ENCODE data around the gene RNF169. TPM values are rescaled to one million over a fixed set of nuclear protein-coding genes. Genes with fewer than 3 reads are reported as not detected.

The RNF169 gene
- total RNA-seq, 1 experiment from 2014 or later = 18.0 TPM

DNA sequence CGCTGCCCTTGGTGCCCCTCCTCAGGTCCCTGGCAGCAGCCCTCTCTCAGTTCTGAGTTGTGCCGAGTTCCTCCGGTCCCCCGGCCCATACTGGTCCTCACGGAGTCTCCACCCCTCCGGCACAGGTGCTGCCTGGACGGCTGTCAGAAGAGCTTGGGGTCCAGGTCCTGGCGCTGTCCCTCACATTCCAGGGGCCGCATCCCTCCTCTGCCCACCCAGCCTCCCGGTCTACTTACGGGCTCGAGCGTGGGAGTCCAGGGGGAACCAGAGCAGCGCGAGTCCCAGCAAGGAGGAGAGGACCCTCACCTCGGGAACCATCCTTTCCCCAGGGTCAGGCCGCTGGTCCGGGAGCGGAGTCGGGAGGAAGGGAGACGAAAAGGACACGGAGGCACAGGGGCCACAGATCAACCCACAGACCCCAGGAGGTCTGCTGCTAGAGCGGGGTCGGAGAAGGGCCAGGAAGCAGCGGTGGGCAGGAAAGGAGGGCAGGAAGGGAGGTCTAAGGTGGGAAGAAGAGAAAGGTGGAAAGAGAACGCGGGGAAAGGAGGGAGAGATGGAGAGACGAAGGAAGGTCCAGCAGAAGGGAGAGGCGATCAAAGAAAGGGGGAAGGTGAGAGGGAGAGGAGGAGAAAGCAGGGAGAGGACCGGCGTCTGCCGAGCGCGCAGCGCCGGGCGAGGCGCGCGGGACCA is 17.9 kb upstream of the RNF169 start:
- no peak overlapping the region for H3K27ac Mint-ChIP-seq (ENCODE audit: low read depth, unreplicated experiment)
- ChIA-PET POLR2A (no interaction called here), CTCF (no interaction called here)
- peaks cover 5% of the 10 kb centered on the region for H3K36me3 Mint-ChIP-seq (ENCODE audit: insufficient read depth, unreplicated experiment)
- no peak for DNase-seq (ENCODE audit: unreplicated experiment)
- peak overlapping the region; percentile 45 for H3K4me3 Mint-ChIP-seq (ENCODE audit: unreplicated experiment)
- no peaks in the 10 kb centered on the region for H3K9me3 Mint-ChIP-seq (ENCODE audit: unreplicated experiment)
- BruUV-seq (replicated peaks) = no TSS peak
- intact Hi-C loops (cut with micrococcal nuclease) = no loop called here
- H3K4me1 Mint-ChIP-seq (ENCODE audit: insufficient read depth, unreplicated experiment) = peaks cover 6% of the 10 kb centered on the region
- TF ChIP-seq, protein P1, sequence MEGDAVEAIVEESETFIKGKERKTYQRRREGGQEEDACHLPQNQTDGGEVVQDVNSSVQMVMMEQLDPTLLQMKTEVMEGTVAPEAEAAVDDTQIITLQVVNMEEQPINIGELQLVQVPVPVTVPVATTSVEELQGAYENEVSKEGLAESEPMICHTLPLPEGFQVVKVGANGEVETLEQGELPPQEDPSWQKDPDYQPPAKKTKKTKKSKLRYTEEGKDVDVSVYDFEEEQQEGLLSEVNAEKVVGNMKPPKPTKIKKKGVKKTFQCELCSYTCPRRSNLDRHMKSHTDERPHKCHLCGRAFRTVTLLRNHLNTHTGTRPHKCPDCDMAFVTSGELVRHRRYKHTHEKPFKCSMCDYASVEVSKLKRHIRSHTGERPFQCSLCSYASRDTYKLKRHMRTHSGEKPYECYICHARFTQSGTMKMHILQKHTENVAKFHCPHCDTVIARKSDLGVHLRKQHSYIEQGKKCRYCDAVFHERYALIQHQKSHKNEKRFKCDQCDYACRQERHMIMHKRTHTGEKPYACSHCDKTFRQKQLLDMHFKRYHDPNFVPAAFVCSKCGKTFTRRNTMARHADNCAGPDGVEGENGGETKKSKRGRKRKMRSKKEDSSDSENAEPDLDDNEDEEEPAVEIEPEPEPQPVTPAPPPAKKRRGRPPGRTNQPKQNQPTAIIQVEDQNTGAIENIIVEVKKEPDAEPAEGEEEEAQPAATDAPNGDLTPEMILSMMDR (IDR thresholded peaks at IDR 0.05; ENCODE audit: unreplicated experiment) = no peak
- peaks cover 73% of the 10 kb centered on the region for H3K27me3 Mint-ChIP-seq (ENCODE audit: insufficient read depth, unreplicated experiment)

- H3K27me3 Mint-ChIP-seq (ENCODE audit: insufficient read depth, unreplicated experiment) = peaks cover 73% of the 10 kb centered on the region
- H3K4me3 Mint-ChIP-seq (ENCODE audit: unreplicated experiment) = peak within 1 kb of the TSS; percentile 45
- ChIA-PET CTCF (interaction anchor here (1.1 kb wide), 1 partner anchor 97 kb away, joined by 3 read pairs; no protein-coding TSS in a partner anchor), POLR2A (interaction anchor here (0.7 kb wide), 1 partner anchor 111 kb away, joined by 3 read pairs; no protein-coding TSS in a partner anchor)
- no peaks in the 10 kb centered on the region for H3K9me3 Mint-ChIP-seq (ENCODE audit: unreplicated experiment)
- intact Hi-C loops (cut with micrococcal nuclease) = no loop called here
- H3K4me1 Mint-ChIP-seq (ENCODE audit: insufficient read depth, unreplicated experiment) = peaks cover 6% of the 10 kb centered on the region
- BruUV-seq (replicated peaks) = no TSS peak
- peaks cover 5% of the 10 kb centered on the region for H3K36me3 Mint-ChIP-seq (ENCODE audit: insufficient read depth, unreplicated experiment)
- no peak within 1 kb of the TSS for H3K27ac Mint-ChIP-seq (ENCODE audit: low read depth, unreplicated experiment)
- no peak for DNase-seq (ENCODE audit: unreplicated experiment)
- TF ChIP-seq, protein P1 (IDR thresholded peaks at IDR 0.05; ENCODE audit: unreplicated experiment) = no peak
Observed at GRCh38 chr11:74731301-74732094, 17.2 kb upstream of the RNF169 start, which contains the start of gene CHRDL2. Gene CHRDL2, minus strand, starts transcription at chr11:74731426. Its CDS starts 538 bp downstream, at chr11:74730888.

DNA sequence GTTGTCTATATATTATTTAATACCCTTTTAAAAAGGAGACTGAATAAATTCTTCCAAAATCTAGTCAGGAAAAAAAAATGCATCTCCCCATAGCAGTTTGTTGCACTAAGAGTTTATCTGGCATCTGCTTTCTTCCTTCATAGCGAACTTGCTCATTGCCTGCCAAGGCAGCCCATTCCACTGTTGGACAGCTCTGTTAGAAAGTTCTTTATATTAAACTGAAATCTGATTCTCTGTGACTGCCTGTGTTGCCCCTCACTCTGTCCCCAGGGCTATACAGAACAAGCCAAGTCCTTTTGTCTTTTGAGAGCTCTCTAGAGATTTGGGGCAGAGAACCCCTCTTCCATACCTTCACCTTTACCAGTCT is 14.1 kb upstream of the RNF169 start:
- H3K9me3 Mint-ChIP-seq (ENCODE audit: unreplicated experiment) = no peaks in the 10 kb centered on the region
- CTCF ChIA-PET = interaction anchor here (0.9 to 2.2 kb wide), 4 partner anchors 8 to 1940 kb away, joined by 3 to 13 read pairs (median 6); no protein-coding TSS in a partner anchor
- no peak overlapping the region for H3K4me3 Mint-ChIP-seq (ENCODE audit: unreplicated experiment)
- no peak for DNase-seq (ENCODE audit: unreplicated experiment)
- no TSS peak for BruUV-seq (replicated peaks)
- H3K4me1 Mint-ChIP-seq (ENCODE audit: insufficient read depth, unreplicated experiment) = peaks cover 6% of the 10 kb centered on the region
- no peak overlapping the region for H3K27ac Mint-ChIP-seq (ENCODE audit: low read depth, unreplicated experiment)
- POLR2A ChIA-PET = no interaction called here
- TF ChIP-seq, protein P1 (IDR thresholded peaks at IDR 0.05; ENCODE audit: unreplicated experiment) = no peak
- intact Hi-C loops (cut with micrococcal nuclease) = no loop called here
- H3K36me3 Mint-ChIP-seq (ENCODE audit: insufficient read depth, unreplicated experiment) = no peaks in the 10 kb centered on the region
- H3K27me3 Mint-ChIP-seq (ENCODE audit: insufficient read depth, unreplicated experiment) = peaks cover 48% of the 10 kb centered on the region

DNA sequence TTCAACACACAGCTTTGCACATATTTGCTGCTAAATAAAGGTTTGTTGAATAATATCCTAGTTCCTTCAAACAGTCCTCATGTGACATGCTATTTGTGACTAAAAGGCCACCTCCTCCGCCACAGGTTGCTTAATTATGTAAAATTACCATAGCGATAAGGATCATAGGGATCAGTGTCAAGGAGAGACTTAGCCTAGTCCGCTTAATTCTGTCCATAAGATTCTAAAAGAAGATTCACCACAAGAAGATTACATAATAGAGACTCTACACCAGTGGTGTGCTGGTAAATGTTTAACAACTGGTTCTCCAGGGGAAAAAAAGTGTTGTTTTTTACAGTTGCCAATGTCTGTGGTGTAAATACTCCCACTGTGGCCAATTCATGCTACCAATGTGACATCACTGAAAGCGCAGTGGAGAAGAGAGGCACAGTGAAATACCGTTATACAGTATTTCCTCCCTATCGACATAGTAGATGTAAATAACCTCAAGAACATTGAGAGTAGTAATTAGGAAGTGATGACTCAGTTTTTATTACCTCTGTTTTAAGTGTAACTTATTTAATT is 13.2 kb upstream of the RNF169 start:
- intact Hi-C loops (cut with micrococcal nuclease) = loop anchor here (5.0 kb wide), 1 partner anchor 283 kb away; no protein-coding TSS in a partner anchor
- H3K9me3 Mint-ChIP-seq (ENCODE audit: unreplicated experiment) = no peaks in the 10 kb centered on the region
- H3K36me3 Mint-ChIP-seq (ENCODE audit: insufficient read depth, unreplicated experiment) = no peaks in the 10 kb centered on the region
- peaks cover 6% of the 10 kb centered on the region for H3K4me1 Mint-ChIP-seq (ENCODE audit: insufficient read depth, unreplicated experiment)
- ChIA-PET CTCF (interaction anchor here (0.5 to 2.2 kb wide), 5 partner anchors 9 to 535 kb away, joined by 3 to 13 read pairs (median 3); no protein-coding TSS in a partner anchor), POLR2A (interaction anchor here (0.8 to 1.3 kb wide), 3 partner anchors 8 to 31 kb away, joined by 3 to 6 read pairs (median 4); no protein-coding TSS in a partner anchor)
- H3K27ac Mint-ChIP-seq (ENCODE audit: low read depth, unreplicated experiment) = no peak overlapping the region
- no peak for DNase-seq (ENCODE audit: unreplicated experiment)
- TF ChIP-seq, protein P1 (IDR thresholded peaks at IDR 0.05; ENCODE audit: unreplicated experiment) = no peak
- peaks cover 39% of the 10 kb centered on the region for H3K27me3 Mint-ChIP-seq (ENCODE audit: insufficient read depth, unreplicated experiment)
- BruUV-seq (replicated peaks) = no TSS peak
- no peak overlapping the region for H3K4me3 Mint-ChIP-seq (ENCODE audit: unreplicated experiment)
